ENCODE measurements around the gene RPS10. TPM values are rescaled to one million over a fixed set of nuclear protein-coding genes. Genes with fewer than 3 reads are reported as not detected.

The RPS10 gene
- polyA plus RNA-seq, 1 donor (not counting 4 experiments of a cell fraction or from before 2014, with no cell fraction given) = 2,818 TPM

- H3K79me2 ChIP-seq (ENCODE audit: control insufficient read depth, insufficient read depth, low read length) = peaks cover 93% of the 10 kb centered on the region
- H3K4me1 ChIP-seq (ENCODE audit: control insufficient read depth, extremely low read depth, insufficient read depth, low read length) = no peaks in the 10 kb centered on the region
- peaks cover 9% of the 10 kb centered on the region for H4K20me1 ChIP-seq (ENCODE audit: control insufficient read depth, extremely low read depth, insufficient read depth, low read length)
- no peaks in the 10 kb centered on the region for H3K36me3 ChIP-seq (ENCODE audit: control insufficient read depth in 2 of 2, extremely low read depth in 1 of 2, insufficient read depth in 2 of 2, low read length in 2 of 2)
- no peaks in the 10 kb centered on the region for H3K27me3 ChIP-seq (ENCODE audit: control insufficient read depth, extremely low read depth, insufficient read depth, low read length)
- no peak for FAIRE-seq
- no peak overlapping the region for H3K9ac ChIP-seq (ENCODE audit: control insufficient read depth, extremely low read depth, insufficient read depth, low read length)
- no peaks in the 10 kb centered on the region for H3K9me3 ChIP-seq (ENCODE audit: control insufficient read depth, low read depth, low read length)
- no peak for DNase-seq (ENCODE audit: low read depth, low spot score)
- H3K4me3 ChIP-seq (ENCODE audit: control insufficient read depth in 2 of 3, extremely low read depth in 1 of 3, insufficient read depth in 2 of 3, low read depth in 1 of 3, low read length in 3 of 3) = no peak overlapping the region
- dilution Hi-C loops (cut with MboI; ENCODE audit: extremely low pct_ligation_motif_present, low sequenced_read_pairs) = no loop called here
- H2AFZ ChIP-seq (ENCODE audit: control insufficient read depth, low read length) = no peak overlapping the region
- no peak for TF ChIP-seq CTCF (optimal IDR thresholded peaks at IDR 0.05 in 1 of 3, IDR thresholded peaks at IDR 0.05 in 1 of 3, conservative IDR thresholded peaks at IDR 0.05 in 1 of 3; ENCODE audit: extremely low read depth in 1 of 3, insufficient read depth in 2 of 3, low read length in 3 of 3)
- no peak for TF ChIP-seq EZH2 (IDR thresholded peaks at IDR 0.05; ENCODE audit: low read length)
- no peak overlapping the region for H3K4me2 ChIP-seq (ENCODE audit: control insufficient read depth, extremely low read depth, insufficient read depth, low read depth, low read length)
- H3K9me1 ChIP-seq (ENCODE audit: control insufficient read depth, extremely low read depth, insufficient read depth, low read length) = peaks cover 7% of the 10 kb centered on the region
- no peak overlapping the region for H3K27ac ChIP-seq (ENCODE audit: control insufficient read depth, insufficient read depth, low read length)
Observed at GRCh38 chr6:34383656-34384320, 42.1 kb downstream of the RPS10 start.

GRCh38 chr6:34383161-34383631, 42.7 kb downstream of the RPS10 start:
- peaks cover 7% of the 10 kb centered on the region for H3K9me1 ChIP-seq (ENCODE audit: control insufficient read depth, extremely low read depth, insufficient read depth, low read length)
- no peak overlapping the region for H3K27ac ChIP-seq (ENCODE audit: control insufficient read depth, insufficient read depth, low read length)
- no peak overlapping the region for H3K9ac ChIP-seq (ENCODE audit: control insufficient read depth, extremely low read depth, insufficient read depth, low read length)
- H3K27me3 ChIP-seq (ENCODE audit: control insufficient read depth, extremely low read depth, insufficient read depth, low read length) = no peaks in the 10 kb centered on the region
- no peak overlapping the region for H2AFZ ChIP-seq (ENCODE audit: control insufficient read depth, low read length)
- dilution Hi-C loops (cut with MboI; ENCODE audit: extremely low pct_ligation_motif_present, low sequenced_read_pairs) = no loop called here
- no peaks in the 10 kb centered on the region for H3K4me1 ChIP-seq (ENCODE audit: control insufficient read depth, extremely low read depth, insufficient read depth, low read length)
- H3K4me2 ChIP-seq (ENCODE audit: control insufficient read depth, extremely low read depth, insufficient read depth, low read depth, low read length) = no peak overlapping the region
- H3K36me3 ChIP-seq (ENCODE audit: control insufficient read depth in 2 of 2, extremely low read depth in 1 of 2, insufficient read depth in 2 of 2, low read length in 2 of 2) = no peaks in the 10 kb centered on the region
- FAIRE-seq = no peak
- H3K4me3 ChIP-seq (ENCODE audit: control insufficient read depth in 2 of 3, extremely low read depth in 1 of 3, insufficient read depth in 2 of 3, low read depth in 1 of 3, low read length in 3 of 3) = no peak overlapping the region
- H3K9me3 ChIP-seq (ENCODE audit: control insufficient read depth, low read depth, low read length) = no peaks in the 10 kb centered on the region
- H3K79me2 ChIP-seq (ENCODE audit: control insufficient read depth, insufficient read depth, low read length) = peaks cover 93% of the 10 kb centered on the region
- no peak for DNase-seq (ENCODE audit: low read depth, low spot score)
- TF ChIP-seq CTCF (optimal IDR thresholded peaks at IDR 0.05 in 1 of 3, IDR thresholded peaks at IDR 0.05 in 1 of 3, conservative IDR thresholded peaks at IDR 0.05 in 1 of 3; ENCODE audit: extremely low read depth in 1 of 3, insufficient read depth in 2 of 3, low read length in 3 of 3) = no peak
- TF ChIP-seq EZH2 (IDR thresholded peaks at IDR 0.05; ENCODE audit: low read length) = no peak
- peaks cover 14% of the 10 kb centered on the region for H4K20me1 ChIP-seq (ENCODE audit: control insufficient read depth, extremely low read depth, insufficient read depth, low read length)

Data from keratinocyte (primary cell).